Superior temporal gyrus (tissue), 1 donor: ENCODE results near the gene CARD19.
A peak's percentile ranks its signal among the peaks of the same experiment; 100 is the strongest.

Experiments
- DNase-seq: peaks from one replicate; pipeline ENCODE4 v3.0.0-alpha.2; 2016; ENCODE audit errors: extremely low spot score

Gene CARD19

GRCh38 chr9:93096131-93096802, at the start of gene CARD19:
CARD19 (plus strand) TSS chr9:93096217; CDS start chr9:93096346, 129 bp downstream.
- peak; percentile 36 for DNase-seq

GRCh38 chr9:93048566-93049448, 47.2 kb upstream of the CARD19 start:
- DNase-seq: no peak

- DNase-seq: no peak
Measured at GRCh38 chr9:93049491-93049890, 46.5 kb upstream of the CARD19 start.

- no peak for DNase-seq
Measured at GRCh38 chr9:93050231-93050630, 45.8 kb upstream of the CARD19 start.

GRCh38 chr9:93051680-93052089, 44.3 kb upstream of the CARD19 start:
- no peak for DNase-seq

- DNase-seq: no peak
Measured at GRCh38 chr9:93052791-93053540, 43.1 kb upstream of the CARD19 start.

- no peak for DNase-seq
Measured at GRCh38 chr9:93053781-93054331, 42.2 kb upstream of the CARD19 start.

GRCh38 chr9:93054758-93055704, 41.0 kb upstream of the CARD19 start:
- no peak for DNase-seq

- DNase-seq: no peak
Measured at GRCh38 chr9:93057042-93057702, 38.8 kb upstream of the CARD19 start.

GRCh38 chr9:93057703-93058354, 38.2 kb upstream of the CARD19 start:
- no peak for DNase-seq

- no peak for DNase-seq
Measured at GRCh38 chr9:93058355-93059010, 37.5 kb upstream of the CARD19 start, which contains the start of gene SUSD3. SUSD3 (plus strand) TSS chr9:93058701; CDS start chr9:93058743, 42 bp downstream.

GRCh38 chr9:93059011-93059714, 36.9 kb upstream of the CARD19 start:
- no peak for DNase-seq

GRCh38 chr9:93059715-93060578, 36.1 kb upstream of the CARD19 start:
- DNase-seq: no peak

- DNase-seq: no peak
Measured at GRCh38 chr9:93060746-93061259, 35.2 kb upstream of the CARD19 start.

- no peak for DNase-seq
Measured at GRCh38 chr9:93061260-93061751, 34.7 kb upstream of the CARD19 start.

GRCh38 chr9:93061791-93062763, 33.9 kb upstream of the CARD19 start:
- no peak for DNase-seq
